Prostate gland (tissue), 2 donors: Measurements from ENCODE around the gene RBFOX1. TPM values are rescaled to one million over a fixed set of nuclear protein-coding genes. Genes with fewer than 3 reads are reported as not detected.

ENCODE experiments used
- DNase-seq: peaks from one replicate; pipeline ENCODE4 v3.0.0-alpha.2; 2019; ENCODE audit warnings: low spot score
- H3K27ac ChIP-seq, 2 donors: fragments of 200-600 bp; sonication (generic); 2 replicates each; pipeline ENCODE4 v1.5.1; 2017 to 2019
- H3K27me3 ChIP-seq: fragments of 200-600 bp; sonication (generic); replicated peaks from 2 replicates; pipeline ENCODE4 v1.5.1; 2019; ENCODE audit not compliant: insufficient read depth
- H3K36me3 ChIP-seq, 2 donors: fragments of 200-600 bp; sonication (generic); 1 replicate in 1 of 2; 2 replicates in 1 of 2; pipeline versions ENCODE4 v1.5.1 to v1.8.1; 2017 to 2019
- H3K4me1 ChIP-seq: fragments of 200-600 bp; sonication (generic); replicated peaks from 2 replicates; pipeline ENCODE4 v1.5.1; 2019
- H3K4me3 ChIP-seq, 2 donors: fragments of 200-600 bp; sonication (generic); 2 replicates each; pipeline ENCODE4 v1.5.1; 2017 to 2019
- H3K9me3 ChIP-seq: fragments of 200-600 bp; sonication (generic); 2 replicates; pipeline ENCODE4 v1.5.1; 2017
- POLR2A ChIP-seq: fragments of 450-650 bp; IDR thresholded peaks from one replicate; pipeline ENCODE4 v1.6.1; 2016; ENCODE audit warnings: antibody characterized with exemption, mild to moderate bottlenecking
- POLR2AphosphoS5 ChIP-seq: sonication (generic); formaldehyde crosslinking; IDR thresholded peaks from one replicate; pipeline ENCODE4 v1.6.1; 2017; ENCODE audit warnings: antibody characterized with exemption
- WGBS: methylation state at CpG from one replicate; pipeline ENCODE4 v1.1.5; 2018; 5-methylcytosine and 5-hydroxymethylcytosine counted together
- intact Hi-C: fragments of 100-400 bp; cut with DNase I; formaldehyde crosslinking; loops from one replicate; pipeline ENCODE4 v1.14.2; 2022
- total RNA-seq, 2 donors: library from RNA; depleted of rRNA; stranded (reverse); fragments of >200 nt; gene quantifications; one replicate each; pipeline ENCODE4 v1.1.0, GENCODE V29; 2016
- TF ChIP-seq, protein P1 (sequence below), 4 experiments: fragments of 200-600 bp in 2 of 4; fragments of 450-650 bp in 2 of 4; sonication (generic) in 2 of 4; IDR thresholded peaks; 1 replicate in 3 of 4; 2 replicates in 1 of 4; pipeline ENCODE4 v1.5.1; 2016 to 2019; ENCODE audit warnings: antibody characterized with exemption in 4 of 4, mild to moderate bottlenecking in 2 of 4, moderate library complexity in 2 of 4

Gene RBFOX1
- total RNA-seq, 2 donors from 2014 or later, result 1.3 to 1.5 TPM

DNA sequence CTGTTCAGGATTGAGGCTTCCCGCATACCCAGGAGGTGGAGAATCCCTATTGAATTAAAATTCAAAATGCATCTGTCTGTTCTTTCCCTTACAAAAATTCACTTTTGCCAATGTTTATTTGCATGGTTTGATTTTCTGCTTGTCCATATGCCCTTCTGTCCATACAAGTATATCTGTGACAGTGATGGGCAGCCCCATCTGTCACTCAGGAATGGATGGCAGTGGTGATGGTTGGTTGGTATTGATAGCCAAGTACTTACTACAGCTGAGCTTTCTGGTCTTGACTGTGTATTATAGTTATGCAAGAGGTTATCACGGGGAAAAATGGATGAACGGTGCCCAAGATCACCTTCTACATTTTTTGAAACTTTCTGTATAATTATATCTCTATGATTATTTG is 171.0 kb downstream of the RBFOX1 start:
- Histone ChIP-seq H3K4me1 (no peaks in the 10 kb centered on the region), H3K36me3 (no peaks in the 10 kb centered on the region), H3K27me3 (no peaks in the 10 kb centered on the region), H3K27ac (no peak overlapping the region), H3K9me3 (no peaks in the 10 kb centered on the region), H3K4me3 (no peak overlapping the region)
- intact Hi-C loops, result no loop called here
- TF ChIP-seq POLR2A (no peak), POLR2AphosphoS5 (no peak)
- TF ChIP-seq, protein P1, sequence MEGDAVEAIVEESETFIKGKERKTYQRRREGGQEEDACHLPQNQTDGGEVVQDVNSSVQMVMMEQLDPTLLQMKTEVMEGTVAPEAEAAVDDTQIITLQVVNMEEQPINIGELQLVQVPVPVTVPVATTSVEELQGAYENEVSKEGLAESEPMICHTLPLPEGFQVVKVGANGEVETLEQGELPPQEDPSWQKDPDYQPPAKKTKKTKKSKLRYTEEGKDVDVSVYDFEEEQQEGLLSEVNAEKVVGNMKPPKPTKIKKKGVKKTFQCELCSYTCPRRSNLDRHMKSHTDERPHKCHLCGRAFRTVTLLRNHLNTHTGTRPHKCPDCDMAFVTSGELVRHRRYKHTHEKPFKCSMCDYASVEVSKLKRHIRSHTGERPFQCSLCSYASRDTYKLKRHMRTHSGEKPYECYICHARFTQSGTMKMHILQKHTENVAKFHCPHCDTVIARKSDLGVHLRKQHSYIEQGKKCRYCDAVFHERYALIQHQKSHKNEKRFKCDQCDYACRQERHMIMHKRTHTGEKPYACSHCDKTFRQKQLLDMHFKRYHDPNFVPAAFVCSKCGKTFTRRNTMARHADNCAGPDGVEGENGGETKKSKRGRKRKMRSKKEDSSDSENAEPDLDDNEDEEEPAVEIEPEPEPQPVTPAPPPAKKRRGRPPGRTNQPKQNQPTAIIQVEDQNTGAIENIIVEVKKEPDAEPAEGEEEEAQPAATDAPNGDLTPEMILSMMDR (IDR thresholded peaks at IDR 0.05), result no peak
- no peak for DNase-seq
- 96% methylated on average over 3 of the region's 3 CpGs for WGBS

DNA sequence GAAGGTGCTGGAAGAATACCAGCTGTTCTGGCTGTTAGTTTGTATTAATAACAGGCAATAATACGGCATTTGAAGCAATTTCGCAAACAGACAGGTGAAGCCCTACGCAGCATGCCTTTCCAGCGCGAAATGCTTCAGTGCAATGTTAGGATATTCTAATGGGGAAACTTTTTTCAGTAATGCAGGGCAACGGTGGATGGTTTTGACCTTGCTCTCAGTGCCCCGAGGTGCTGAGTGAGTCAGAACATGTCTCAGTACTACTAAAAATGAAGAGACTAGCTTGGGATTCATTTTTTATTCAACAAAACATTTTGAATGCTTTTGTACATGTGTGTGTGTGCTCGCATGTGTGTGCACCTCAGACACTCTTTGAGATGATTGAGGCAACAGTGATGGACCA is 172.2 kb downstream of the RBFOX1 start:
- 96% methylated on average over 8 of the region's 8 CpGs for WGBS
- intact Hi-C loops, result no loop called here
- no peaks in the 10 kb centered on the region for H3K4me1 ChIP-seq
- no peak overlapping the region for H3K27ac ChIP-seq
- no peaks in the 10 kb centered on the region for H3K9me3 ChIP-seq
- TF ChIP-seq, protein P1 (IDR thresholded peaks at IDR 0.05), result no peak
- TF ChIP-seq POLR2AphosphoS5 (no peak), POLR2A (no peak)
- H3K27me3 ChIP-seq, result no peaks in the 10 kb centered on the region
- no peak for DNase-seq
- H3K36me3 ChIP-seq, result no peaks in the 10 kb centered on the region
- H3K4me3 ChIP-seq, result no peak overlapping the region

DNA sequence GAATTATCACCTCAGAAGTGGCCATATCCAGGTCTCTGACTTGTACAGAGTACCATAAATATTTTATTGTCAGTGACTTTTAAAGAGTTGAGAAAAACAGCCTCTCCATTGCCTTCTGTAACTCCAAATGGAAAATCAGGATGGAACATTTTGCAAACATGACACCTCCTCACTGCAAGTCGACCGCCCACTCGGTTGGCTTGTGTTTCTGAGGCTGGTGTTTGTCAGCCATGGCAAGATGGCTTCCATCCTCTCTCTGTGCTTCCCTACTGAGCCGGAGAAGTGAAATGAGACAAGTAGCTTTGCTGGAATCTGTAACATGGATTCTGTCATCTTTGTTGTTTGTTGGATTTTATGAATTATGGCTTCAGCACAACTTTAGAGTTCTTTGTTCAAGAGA is 172.8 kb downstream of the RBFOX1 start:
- no peak for DNase-seq
- H3K4me1 ChIP-seq, result no peaks in the 10 kb centered on the region
- no peak overlapping the region for H3K4me3 ChIP-seq
- H3K9me3 ChIP-seq, result no peaks in the 10 kb centered on the region
- no peaks in the 10 kb centered on the region for H3K36me3 ChIP-seq
- no peak overlapping the region for H3K27ac ChIP-seq
- H3K27me3 ChIP-seq, result no peaks in the 10 kb centered on the region
- TF ChIP-seq, protein P1 (IDR thresholded peaks at IDR 0.05), result no peak
- TF ChIP-seq POLR2AphosphoS5, result no peak
- no peak for TF ChIP-seq POLR2A
- 80% methylated on average over 4 of the region's 4 CpGs for WGBS
- intact Hi-C loops, result no loop called here

DNA sequence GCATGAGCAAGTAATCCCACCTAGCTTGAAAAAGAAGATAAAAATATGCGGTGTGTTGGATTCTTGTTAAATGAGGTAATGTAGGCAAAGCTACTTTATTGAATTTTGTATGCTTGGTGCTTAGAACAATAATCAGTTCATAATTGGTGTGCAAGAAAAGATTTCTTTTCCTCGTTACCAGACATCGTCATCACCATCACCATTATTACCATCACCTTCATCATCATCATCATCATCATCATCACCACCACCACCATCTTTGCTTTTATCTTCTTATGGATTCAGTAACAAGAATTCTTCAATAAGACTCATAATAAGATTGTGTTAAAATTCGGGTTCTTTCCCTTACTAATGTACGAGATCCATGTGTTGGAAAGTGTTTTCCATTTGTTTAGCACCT is 173.7 kb downstream of the RBFOX1 start:
- Histone ChIP-seq H3K4me1 (no peaks in the 10 kb centered on the region), H3K4me3 (no peak overlapping the region), H3K27ac (no peak overlapping the region), H3K27me3 (no peaks in the 10 kb centered on the region), H3K36me3 (no peaks in the 10 kb centered on the region), H3K9me3 (no peaks in the 10 kb centered on the region)
- DNase-seq, result no peak
- intact Hi-C loops, result no loop called here
- WGBS, result 87% methylated on average over 5 of the region's 5 CpGs
- TF ChIP-seq POLR2AphosphoS5 (no peak), POLR2A (no peak)
- TF ChIP-seq, protein P1 (IDR thresholded peaks at IDR 0.05), result no peak

DNA sequence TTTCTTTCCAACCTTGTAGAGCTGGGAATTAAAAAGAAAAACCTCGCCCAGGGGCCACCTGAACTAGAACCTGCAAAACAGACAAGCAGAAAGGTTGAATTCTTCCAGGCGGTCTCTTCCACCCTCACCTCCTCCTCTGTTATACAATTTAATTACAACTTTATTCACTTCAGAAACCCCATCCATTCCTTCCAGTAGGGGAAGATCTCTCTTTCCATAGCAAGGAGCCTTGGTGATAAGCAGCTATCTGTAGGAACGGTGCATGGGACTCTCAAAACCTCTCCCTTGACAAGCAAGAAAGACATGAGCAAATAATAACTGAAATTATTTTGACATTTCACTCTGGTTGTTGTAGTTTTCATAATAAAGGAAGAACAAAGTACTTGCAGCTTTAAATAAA is 176.0 kb downstream of the RBFOX1 start:
- Histone ChIP-seq H3K27me3 (no peaks in the 10 kb centered on the region), H3K27ac (no peak overlapping the region), H3K9me3 (no peaks in the 10 kb centered on the region), H3K4me1 (no peaks in the 10 kb centered on the region), H3K4me3 (no peak overlapping the region), H3K36me3 (no peaks in the 10 kb centered on the region)
- TF ChIP-seq POLR2A, result no peak
- TF ChIP-seq POLR2AphosphoS5, result no peak
- TF ChIP-seq, protein P1 (IDR thresholded peaks at IDR 0.05), result no peak
- no peak for DNase-seq
- WGBS, result 81% methylated on average over 3 of the region's 3 CpGs
- intact Hi-C loops, result no loop called here
